HepG2 (cell line): ENCODE results near the gene IP6K3. TPM values are rescaled to one million over a fixed set of nuclear protein-coding genes. Genes with fewer than 3 reads are reported as not detected.

Experiments used
- AGO2 ChIP-seq: fragments of 200-400 bp; formaldehyde crosslinking; optimal IDR thresholded peaks from 2 replicates; pipeline ENCODE3; 2017; ENCODE audit warnings: mild to moderate bottlenecking, low read depth, low read length, moderate library complexity
- ATF2 ChIP-seq: sonication (generic); formaldehyde crosslinking; IDR thresholded peaks from 2 replicates; pipeline ENCODE4 v1.4.0; 2020; ENCODE audit warnings: missing genetic modification reagents
- GLMP ChIP-seq: sonication (generic); formaldehyde crosslinking; IDR thresholded peaks from 2 replicates; pipeline ENCODE4 v1.9.0; 2021; ENCODE audit warnings: missing genetic modification reagents, mild to moderate bottlenecking, borderline replicate concordance
- HNF4G ChIP-seq, 2 experiments: sonication (generic) in 1 of 2; formaldehyde crosslinking in 1 of 2; IDR thresholded peaks; 2 replicates each; pipeline versions ENCODE4 v1.4.0 to v1.6.1; 2011 to 2020; ENCODE audit warnings: borderline replicate concordance in 2 of 2, low read depth in 2 of 2, mild to moderate bottlenecking in 2 of 2, low read length in 1 of 2, missing genetic modification reagents in 1 of 2, moderate library complexity in 1 of 2
- KMT2A ChIP-seq: sonication (generic); formaldehyde crosslinking; IDR thresholded peaks from 2 replicates; pipeline ENCODE4 v1.4.0; 2020; ENCODE audit warnings: missing genetic modification reagents
- MYPOP ChIP-seq: sonication (generic); formaldehyde crosslinking; IDR thresholded peaks from 2 replicates; pipeline ENCODE4 v1.8.1; 2023; ENCODE audit warnings: mild to moderate bottlenecking, moderate library complexity, missing genetic modification reagents
- NR0B2 ChIP-seq: sonication (generic); formaldehyde crosslinking; IDR thresholded peaks from 2 replicates; pipeline ENCODE4 v1.4.0; 2020; ENCODE audit warnings: mild to moderate bottlenecking, missing genetic modification reagents
- SATB2 ChIP-seq: sonication (generic); formaldehyde crosslinking; IDR thresholded peaks from 2 replicates; pipeline ENCODE4 v1.5.0; 2020; ENCODE audit warnings: missing genetic modification reagents
- SRSF4 ChIP-seq: fragments of 200-400 bp; formaldehyde crosslinking; IDR thresholded peaks from one replicate; pipeline ENCODE4 v1.6.1; 2018; ENCODE audit warnings: mild to moderate bottlenecking, low read depth, low read length, moderate library complexity; ENCODE audit not compliant: poor library complexity, severe bottlenecking
- TCF12 ChIP-seq, 2 experiments: fragments of 450-650 bp in 1 of 2; sonication (generic) in 1 of 2; formaldehyde crosslinking in 1 of 2; IDR thresholded peaks; 2 replicates each; pipeline versions ENCODE4 v1.6.1 to v1.8.0; 2017 to 2022; ENCODE audit warnings: antibody characterized with exemption in 1 of 2, mild to moderate bottlenecking in 1 of 2, missing genetic modification reagents in 1 of 2, moderate library complexity in 1 of 2
- TGIF2 ChIP-seq: IDR thresholded peaks from 2 replicates; pipeline ENCODE4 v1.6.1; 2016; ENCODE audit warnings: control low read depth, missing compliant biosample characterization
- ZFP41 ChIP-seq: sonication (generic); formaldehyde crosslinking; IDR thresholded peaks from 2 replicates; pipeline ENCODE4 v1.4.0; 2020; ENCODE audit warnings: mild to moderate bottlenecking, missing genetic modification reagents, borderline replicate concordance
- ZFP82 ChIP-seq: sonication (generic); formaldehyde crosslinking; IDR thresholded peaks from 2 replicates; pipeline ENCODE4 v1.5.1; 2020; ENCODE audit warnings: mild to moderate bottlenecking, missing genetic modification reagents, borderline replicate concordance
- ZNF143 ChIP-seq: sonication (generic); formaldehyde crosslinking; IDR thresholded peaks from 2 replicates; pipeline ENCODE4 v1.4.0; 2020; ENCODE audit warnings: missing genetic modification reagents
- ZNF224 ChIP-seq: sonication (generic); formaldehyde crosslinking; IDR thresholded peaks from 2 replicates; pipeline ENCODE4 v1.5.0; 2020; ENCODE audit warnings: mild to moderate bottlenecking, missing genetic modification reagents
- ZNF329 ChIP-seq: sonication (generic); formaldehyde crosslinking; IDR thresholded peaks from 2 replicates; pipeline ENCODE4 v1.9.0; 2021; ENCODE audit warnings: low read depth, mild to moderate bottlenecking, missing genetic modification reagents
- ZNF615 ChIP-seq: sonication (generic); formaldehyde crosslinking; IDR thresholded peaks from 2 replicates; pipeline ENCODE4 v1.5.0; 2020; ENCODE audit warnings: mild to moderate bottlenecking, missing genetic modification reagents, borderline replicate concordance
- ZNF761 ChIP-seq: sonication (generic); formaldehyde crosslinking; conservative IDR thresholded peaks from 2 replicates; pipeline ENCODE4 v1.4.0; 2020; ENCODE audit warnings: mild to moderate bottlenecking, missing genetic modification reagents
- polyA plus RNA-seq, 8 experiments: library from polyadenylated mRNA; depleted of rRNA in 3 of 8; stranded (reverse) in 7 of 8; unstranded in 1 of 8; fragments of >200 nt; fragmentation: Illumina TruSeq in 4 of 8; extraction: Trizol in 4 of 8; gene quantifications; 2 replicates each; pipeline versions ENCODE4 v1.2.1 to v1.2.3, GENCODE V29; 2011 to 2016; ENCODE audit warnings: low read depth in 4 of 8, missing spikeins in 1 of 8, mixed read lengths in 1 of 8; ENCODE audit not compliant: insufficient read depth in 1 of 8
- total RNA-seq, 5 experiments: library from RNA; depleted of rRNA; stranded (reverse); fragments of >200 nt; fragmentation: Illumina TruSeq; extraction: Trizol; gene quantifications; 2 replicates each; pipeline ENCODE4 v1.2.3, GENCODE V29; 2016; ENCODE audit warnings: low read depth in 1 of 5
- TF ChIP-seq, protein P1 (sequence below), 2 experiments: sonication (generic) in 1 of 2; formaldehyde crosslinking in 1 of 2; IDR thresholded peaks; 2 replicates each; pipeline versions ENCODE4 v1.5.1 to v1.6.1; 2011 to 2020; ENCODE audit warnings: borderline replicate concordance in 1 of 2, low read depth in 1 of 2, low read length in 1 of 2, mild to moderate bottlenecking in 1 of 2, missing genetic modification reagents in 1 of 2, moderate library complexity in 1 of 2

IP6K3 gene
- total and polyA plus RNA-seq, 2 of the 13 experiments (the other 11 are each of a cell fraction or from before 2014, with no cell fraction given): 0.11 to 0.18 TPM

DNA sequence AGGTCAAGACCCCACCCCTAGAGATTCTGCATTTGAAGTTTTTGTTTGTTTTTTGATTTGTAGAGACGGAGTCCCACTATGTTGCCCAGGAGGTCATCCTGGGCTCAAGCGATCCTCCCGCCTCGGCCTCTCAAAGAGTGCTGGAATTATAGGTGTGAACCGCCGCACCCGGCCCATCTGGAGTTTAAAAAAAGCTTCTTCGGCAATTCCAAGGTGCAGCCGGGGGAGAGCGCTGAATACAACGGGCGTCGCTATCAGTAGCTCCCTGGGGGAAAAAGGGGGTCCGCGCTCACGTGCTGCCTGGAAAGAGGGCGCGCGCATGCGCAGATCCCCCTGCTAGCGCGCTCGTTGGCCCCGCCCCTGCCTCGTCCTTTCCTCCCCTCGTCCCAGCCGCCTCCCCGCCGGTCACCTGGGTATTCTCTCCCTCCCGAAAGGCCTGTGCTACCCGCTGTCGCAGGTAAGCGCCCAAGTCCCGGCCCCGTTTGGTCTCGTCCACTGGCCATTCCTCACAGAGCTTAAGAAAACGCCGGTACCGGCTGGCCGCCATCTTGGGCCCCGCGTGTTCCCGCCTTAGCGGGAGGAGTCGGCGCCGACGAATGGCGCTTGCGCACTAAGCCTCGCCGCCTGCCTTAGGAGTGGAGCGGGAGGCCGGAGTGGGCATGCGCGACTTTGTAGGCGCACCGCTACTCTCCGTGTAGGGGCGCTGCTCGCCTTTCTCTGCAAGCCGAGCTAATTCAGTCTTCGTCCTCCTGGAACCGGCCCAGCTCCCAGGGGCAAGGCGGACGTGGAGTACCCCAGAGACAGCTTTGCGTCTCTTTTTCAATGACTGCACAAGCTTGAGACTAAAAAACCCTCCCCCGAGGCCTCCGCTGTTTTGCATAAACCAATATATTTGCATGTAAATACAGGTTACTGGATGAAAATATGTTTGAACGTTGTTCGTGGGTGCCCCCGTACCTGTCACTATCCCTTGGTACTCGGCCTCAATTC is 35.3 kb downstream of the IP6K3 start, which contains the start of gene UQCC2 (continued):
- TF ChIP-seq NR0B2 (CRISPR knock-in tag) (peak; percentile 70), TCF12 (IDR thresholded peaks at IDR 0.05) (no peak), TCF12 (CRISPR knock-in tag; IDR thresholded peaks at IDR 0.05) (no peak), ZFP41 (CRISPR knock-in tag) (peak; percentile 92), AGO2 (peak; percentile 73), ZNF143 (CRISPR knock-in tag) (no peak), TGIF2 (no peak; the same call in 1 of the 2 replicates), MYPOP (CRISPR knock-in tag) (peak; percentile 85; the same call in 1 of the 2 replicates), ZNF761 (CRISPR knock-in tag) (peak; percentile 89), KMT2A (CRISPR knock-in tag) (no peak; the same call in 1 of the 2 replicates), GLMP (no peak), SRSF4 (no peak), SATB2 (0 out of 2 replicates have a peak, but pooled peaks have one; percentile 69), ZNF224 (CRISPR knock-in tag) (peak; percentile 84), HNF4G (IDR thresholded peaks at IDR 0.05; ENCODE audit: borderline replicate concordance, low read depth, low read length) (no peak), HNF4G (CRISPR knock-in tag; IDR thresholded peaks at IDR 0.05; ENCODE audit: borderline replicate concordance, low read depth) (peak; percentile 75), ATF2 (CRISPR knock-in tag) (no peak; the same call in 1 of the 2 replicates), ZNF329 (CRISPR knock-in tag) (peak; percentile 68; the same call in 1 of the 2 replicates), ZNF615 (CRISPR knock-in tag) (peak; percentile 86; the same call in 1 of the 2 replicates), ZFP82 (CRISPR knock-in tag) (no peak; the same call in 1 of the 2 replicates)
- TF ChIP-seq, protein P1, sequence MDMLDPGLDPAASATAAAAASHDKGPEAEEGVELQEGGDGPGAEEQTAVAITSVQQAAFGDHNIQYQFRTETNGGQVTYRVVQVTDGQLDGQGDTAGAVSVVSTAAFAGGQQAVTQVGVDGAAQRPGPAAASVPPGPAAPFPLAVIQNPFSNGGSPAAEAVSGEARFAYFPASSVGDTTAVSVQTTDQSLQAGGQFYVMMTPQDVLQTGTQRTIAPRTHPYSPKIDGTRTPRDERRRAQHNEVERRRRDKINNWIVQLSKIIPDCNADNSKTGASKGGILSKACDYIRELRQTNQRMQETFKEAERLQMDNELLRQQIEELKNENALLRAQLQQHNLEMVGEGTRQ (IDR thresholded peaks at IDR 0.05; ENCODE audit: low read depth, low read length): peak; percentile 75
- TF ChIP-seq, protein P1 (CRISPR knock-in tag; IDR thresholded peaks at IDR 0.05; ENCODE audit: borderline replicate concordance): peak; percentile 88
